Parathyroid adenoma (tissue), 2 donors: ENCODE results near the gene TMEM131.

Source experiments
- H2AFZ ChIP-seq: fragments of 300-600 bp; sonication (generic); one replicate; pipeline ENCODE4 v1.7.0; 2017; ENCODE audit warnings: antibody characterized with exemption, mild to moderate bottlenecking
- H3K27ac ChIP-seq: fragments of 300-600 bp; sonication (generic); one replicate; pipeline ENCODE4 v1.7.0; 2017
- H3K27me3 ChIP-seq: fragments of 300-600 bp; sonication (generic); one replicate; pipeline ENCODE4 v1.7.0; 2017; ENCODE audit warnings: low read length; ENCODE audit not compliant: control insufficient read depth, insufficient read depth
- H3K36me3 ChIP-seq: fragments of 300-600 bp; sonication (generic); one replicate; pipeline ENCODE4 v1.7.0; 2017; ENCODE audit warnings: low read length; ENCODE audit not compliant: control insufficient read depth, insufficient read depth
- H3K4me1 ChIP-seq: fragments of 300-600 bp; sonication (generic); one replicate; pipeline ENCODE4 v1.7.0; 2017; ENCODE audit warnings: control low read depth
- H3K4me2 ChIP-seq: fragments of 300-600 bp; sonication (generic); one replicate; pipeline ENCODE4 v1.7.0; 2017; ENCODE audit warnings: low read length
- H3K4me3 ChIP-seq: fragments of 300-600 bp; sonication (generic); one replicate; pipeline ENCODE4 v1.7.0; 2017; ENCODE audit warnings: low read depth, low read length
- H3K79me2 ChIP-seq: fragments of 300-600 bp; sonication (generic); one replicate; pipeline ENCODE4 v1.7.0; 2017; ENCODE audit warnings: control low read depth
- H3K9ac ChIP-seq: fragments of 300-600 bp; sonication (generic); one replicate; pipeline ENCODE4 v1.7.0; 2017; ENCODE audit warnings: mild to moderate bottlenecking
- H3K9me3 ChIP-seq: fragments of 300-600 bp; sonication (generic); one replicate; pipeline ENCODE4 v1.7.0; 2017; ENCODE audit warnings: low read length; ENCODE audit not compliant: control insufficient read depth
- CTCF ChIP-seq: fragments of 300-600 bp; sonication (generic); IDR thresholded peaks from one replicate; pipeline ENCODE4 v1.7.0; 2017; ENCODE audit warnings: antibody characterized with exemption, mild to moderate bottlenecking
- donor health status: primary hyperparathyroidism.

TMEM131 gene

GRCh38 chr2:97871096-97871780 lies 124.5 kb downstream of the TMEM131 start:
- no peak for TF ChIP-seq CTCF
- peaks cover 31% of the 10 kb centered on the region for H3K4me1 ChIP-seq
- H2AFZ ChIP-seq = no peak overlapping the region
- peak overlapping the region; percentile 66 for H3K27ac ChIP-seq
- H3K9me3 ChIP-seq = no peaks in the 10 kb centered on the region
- no peak overlapping the region for H3K4me2 ChIP-seq
- peaks cover 5% of the 10 kb centered on the region for H3K79me2 ChIP-seq
- H3K27me3 ChIP-seq = no peaks in the 10 kb centered on the region
- no peaks in the 10 kb centered on the region for H3K36me3 ChIP-seq
- no peak overlapping the region for H3K9ac ChIP-seq
- no peak overlapping the region for H3K4me3 ChIP-seq

- H3K79me2 ChIP-seq = peaks cover 6% of the 10 kb centered on the region
- H3K4me3 ChIP-seq = no peak overlapping the region
- H3K27ac ChIP-seq = peak overlapping the region; percentile 66
- H3K4me2 ChIP-seq = peak overlapping the region; percentile 18
- no peak overlapping the region for H2AFZ ChIP-seq
- H3K4me1 ChIP-seq = peaks cover 31% of the 10 kb centered on the region
- no peak for TF ChIP-seq CTCF
- no peaks in the 10 kb centered on the region for H3K9me3 ChIP-seq
- no peaks in the 10 kb centered on the region for H3K36me3 ChIP-seq
- H3K27me3 ChIP-seq = no peaks in the 10 kb centered on the region
- no peak overlapping the region for H3K9ac ChIP-seq
Measured at GRCh38 chr2:97870396-97870843, 125.3 kb downstream of the TMEM131 start.

DNA sequence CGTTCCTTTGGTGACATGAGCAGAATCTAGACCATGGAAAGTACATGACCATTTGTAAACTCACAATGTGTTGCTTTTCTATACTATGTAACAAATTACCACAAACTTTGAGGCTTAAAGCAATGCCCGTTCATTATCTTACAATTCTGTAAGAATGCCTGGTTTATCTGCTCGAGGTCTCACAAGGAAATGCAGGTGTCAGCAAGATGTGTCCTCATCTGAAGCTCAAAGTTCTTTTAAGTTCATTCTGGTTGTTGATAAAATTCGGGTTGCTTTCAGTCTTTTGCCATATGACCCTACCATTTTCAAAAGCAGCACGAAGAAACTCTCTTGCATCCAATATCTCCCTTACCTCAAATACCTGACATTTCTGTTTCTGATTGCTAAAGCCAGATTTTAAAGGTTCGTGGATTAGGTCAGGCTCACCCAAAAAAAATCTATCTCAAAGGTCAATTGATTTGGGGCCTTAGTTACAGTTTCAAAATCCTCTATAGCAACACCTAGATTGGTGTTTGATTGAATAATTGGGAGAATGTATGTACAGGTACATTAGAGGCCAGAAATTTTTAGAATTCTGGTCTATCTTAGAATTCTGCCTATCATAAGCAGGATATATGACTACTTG lies 125.9 kb downstream of the TMEM131 start:
- TF ChIP-seq CTCF = no peak
- Histone ChIP-seq H3K27me3 (no peaks in the 10 kb centered on the region), H3K4me1 (peaks cover 31% of the 10 kb centered on the region), H3K27ac (peak overlapping the region; percentile 66), H3K4me3 (no peak overlapping the region), H3K9ac (no peak overlapping the region), H3K79me2 (peaks cover 12% of the 10 kb centered on the region), H3K9me3 (no peaks in the 10 kb centered on the region), H2AFZ (peak overlapping the region; percentile 41), H3K36me3 (no peaks in the 10 kb centered on the region), H3K4me2 (peak overlapping the region; percentile 18)

DNA sequence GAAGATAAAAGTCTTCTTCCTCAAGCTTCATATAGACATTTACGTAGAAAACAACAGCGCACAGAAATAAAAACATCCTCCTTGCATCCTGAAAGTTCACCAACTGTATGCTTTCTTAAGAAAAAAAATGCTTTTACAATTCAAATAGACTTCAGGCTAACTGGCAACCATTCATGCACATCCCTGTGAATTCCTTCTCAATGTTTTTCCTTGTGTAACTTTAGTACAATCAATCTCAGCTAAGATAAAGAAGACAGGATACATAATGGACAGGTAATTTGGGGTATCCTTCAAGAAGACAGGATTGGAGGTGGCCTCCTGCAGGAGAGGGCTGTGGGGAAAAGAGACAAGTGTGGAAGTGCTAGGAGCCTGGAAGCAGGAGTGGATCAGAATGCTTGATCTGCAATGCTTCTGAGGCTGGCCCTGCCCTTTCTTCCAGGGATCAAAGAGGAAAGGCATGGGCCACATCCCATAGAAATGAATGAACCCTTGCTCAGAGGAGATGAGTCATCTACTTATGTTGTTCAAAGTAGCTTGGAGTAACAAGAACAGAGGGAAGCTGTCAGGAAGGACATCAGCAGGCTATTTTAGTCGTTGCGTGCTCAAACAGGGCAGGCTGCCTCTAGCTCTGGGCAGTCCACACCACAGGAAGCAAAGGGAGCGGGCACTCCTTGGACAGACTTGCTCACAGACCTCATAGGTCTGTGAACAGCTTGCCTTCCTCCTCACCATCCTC lies 126.6 kb downstream of the TMEM131 start:
- Histone ChIP-seq H3K4me3 (no peak overlapping the region), H3K36me3 (no peaks in the 10 kb centered on the region), H3K27me3 (no peaks in the 10 kb centered on the region), H3K4me1 (peaks cover 31% of the 10 kb centered on the region), H2AFZ (peak overlapping the region; percentile 41), H3K79me2 (peaks cover 16% of the 10 kb centered on the region), H3K4me2 (peak overlapping the region; percentile 18), H3K9ac (no peak overlapping the region), H3K27ac (peak overlapping the region; percentile 66), H3K9me3 (no peaks in the 10 kb centered on the region)
- TF ChIP-seq CTCF = no peak
